NCI-H187 (cell line): ENCODE data around the gene CREB3L1.

Source experiments
- DNase-seq, 2 experiments: peaks; one replicate each; lab custom pipeline; 2025; lab: John Stamatoyannopoulos, UW

Gene CREB3L1

GRCh38 chr11:46277622-46278386 lies at the start of gene CREB3L1:
TSS of gene CREB3L1 (plus strand) at chr11:46277662. CDS start at chr11:46278112, 450 bp downstream.
- DNase-seq, result no peak

GRCh38 chr11:46229230-46229629 lies 48.2 kb upstream of the CREB3L1 start:
- DNase-seq, result no peak

- DNase-seq, result no peak
These were observed 43.2 kb upstream of the CREB3L1 start for GRCh38 chr11:46234311-46234710.

- DNase-seq, result no peak
These were observed 41.4 kb upstream of the CREB3L1 start for GRCh38 chr11:46235777-46236688.

GRCh38 chr11:46236918-46237247 lies 40.6 kb upstream of the CREB3L1 start:
- DNase-seq, result no peak

GRCh38 chr11:46237248-46238077 lies 40.0 kb upstream of the CREB3L1 start:
- DNase-seq, result no peak

GRCh38 chr11:46238078-46238966 lies 39.1 kb upstream of the CREB3L1 start:
- no peak for DNase-seq

GRCh38 chr11:46238967-46239800 lies 38.3 kb upstream of the CREB3L1 start:
- peak; percentile 48 for DNase-seq

GRCh38 chr11:46239801-46240061 lies 37.7 kb upstream of the CREB3L1 start:
- no peak for DNase-seq

- DNase-seq, result no peak
These were observed 37.1 kb upstream of the CREB3L1 start for GRCh38 chr11:46240371-46240770.

GRCh38 chr11:46240861-46241260 lies 36.6 kb upstream of the CREB3L1 start:
- DNase-seq, result no peak

- DNase-seq, result no peak
These were observed 35.2 kb upstream of the CREB3L1 start for GRCh38 chr11:46242041-46242951.

- peak; percentile 85 for DNase-seq
These were observed 34.3 kb upstream of the CREB3L1 start for GRCh38 chr11:46242952-46243795.

- DNase-seq, result no peak
These were observed 33.7 kb upstream of the CREB3L1 start for GRCh38 chr11:46243796-46244109.

GRCh38 chr11:46246521-46246920 lies 30.9 kb upstream of the CREB3L1 start:
- DNase-seq, result no peak

- no peak for DNase-seq
These were observed 30.4 kb upstream of the CREB3L1 start for GRCh38 chr11:46247090-46247489.

GRCh38 chr11:46247659-46248058 lies 29.8 kb upstream of the CREB3L1 start:
- peak in 1 of 2 experiments; percentile 63 for DNase-seq

- DNase-seq, result no peak
These were observed 29.0 kb upstream of the CREB3L1 start for GRCh38 chr11:46248289-46249102.
